HG02885 (cell line): ENCODE measurements around the gene SPATA6.
"Not testable (repeated sequence)": the region's sequence is repeated elsewhere in the genome, so short reads cannot be mapped to it uniquely, and the experiment has no call there.

Experiments used
- ATAC-seq: cut with Tn5 transposase; IDR thresholded peaks from one replicate; pipeline ENCODE4 v1.9.1; 2021; ENCODE audit warnings: mild to moderate bottlenecking; ENCODE audit not compliant: unreplicated experiment, poor library complexity

The SPATA6 gene

DNA sequence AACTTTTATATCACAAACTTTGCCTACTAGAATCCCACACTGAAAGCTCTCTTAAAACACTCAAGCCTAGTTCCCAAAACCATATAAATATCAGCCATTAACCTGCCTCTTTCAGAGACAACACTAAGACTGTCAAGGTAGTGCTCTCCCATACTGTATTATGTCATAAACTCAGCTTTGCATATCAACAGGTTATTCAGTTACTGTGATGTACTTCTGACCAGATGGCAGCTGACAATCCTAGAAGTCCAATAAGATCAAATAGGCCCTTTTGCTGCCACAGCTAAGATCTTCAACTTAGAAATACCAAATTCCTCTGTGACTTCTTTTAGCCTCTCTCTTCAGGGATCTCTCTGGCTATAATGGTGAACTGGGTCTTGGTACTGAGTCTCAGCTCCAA, 97.2 kb downstream of the SPATA6 start:
- ATAC-seq: no peak

DNA sequence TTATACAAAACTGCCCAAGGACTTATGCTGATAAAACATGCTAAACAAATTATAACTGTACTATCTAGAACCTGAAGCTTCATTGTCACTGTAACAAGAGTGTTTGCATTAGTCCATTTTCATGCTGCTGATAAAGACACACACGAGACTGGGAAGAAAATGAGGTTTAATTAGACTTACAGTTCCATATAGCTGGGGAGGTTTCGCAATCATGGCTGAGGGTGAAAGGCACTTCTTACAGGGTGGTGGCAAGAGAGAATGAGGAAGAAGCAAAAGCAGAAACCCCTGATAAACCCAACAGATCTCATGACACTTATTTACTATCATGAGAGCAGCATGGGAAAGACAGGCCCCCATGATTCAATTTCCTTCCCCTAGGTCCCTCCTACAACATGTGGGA, 100.4 kb downstream of the SPATA6 start:
- ATAC-seq: no peak

DNA sequence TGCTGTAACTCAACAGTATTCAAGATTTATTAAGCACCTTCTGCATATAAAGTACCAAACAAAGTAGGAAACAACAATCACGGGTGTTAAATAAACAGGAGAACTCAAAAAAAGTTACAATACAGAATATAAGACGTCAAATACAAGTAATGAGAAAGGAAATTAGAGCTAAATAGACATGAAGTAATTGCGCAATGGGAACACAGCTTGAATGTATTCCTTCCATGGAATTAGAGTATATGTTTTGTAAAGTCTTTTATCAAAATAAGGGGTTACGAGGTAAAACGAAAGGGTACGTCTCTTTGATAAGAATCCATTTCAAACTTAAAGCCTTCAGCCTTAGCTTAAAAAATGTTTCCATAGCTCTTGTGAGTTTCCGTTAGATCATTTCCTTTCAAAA, 109.1 kb downstream of the SPATA6 start:
- no peak for ATAC-seq

DNA sequence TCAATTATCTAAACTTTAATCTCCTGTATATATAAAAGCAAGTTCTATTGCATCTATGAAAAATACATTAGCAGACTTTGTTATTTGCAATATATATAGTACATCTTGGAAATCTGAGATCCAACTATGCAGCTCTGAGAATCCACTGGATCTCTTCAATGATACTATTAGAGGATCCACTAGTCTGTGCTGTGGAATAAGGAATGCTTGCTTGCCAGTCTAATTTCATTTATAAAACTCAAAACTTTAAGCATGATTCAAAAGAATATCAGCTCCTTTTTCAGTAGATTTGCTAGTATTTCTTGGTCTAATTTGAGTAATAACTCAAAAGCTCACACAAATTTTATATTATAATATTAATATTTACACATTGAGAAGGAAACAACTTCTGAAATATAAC, 115.1 kb downstream of the SPATA6 start:
- no peak for ATAC-seq

DNA sequence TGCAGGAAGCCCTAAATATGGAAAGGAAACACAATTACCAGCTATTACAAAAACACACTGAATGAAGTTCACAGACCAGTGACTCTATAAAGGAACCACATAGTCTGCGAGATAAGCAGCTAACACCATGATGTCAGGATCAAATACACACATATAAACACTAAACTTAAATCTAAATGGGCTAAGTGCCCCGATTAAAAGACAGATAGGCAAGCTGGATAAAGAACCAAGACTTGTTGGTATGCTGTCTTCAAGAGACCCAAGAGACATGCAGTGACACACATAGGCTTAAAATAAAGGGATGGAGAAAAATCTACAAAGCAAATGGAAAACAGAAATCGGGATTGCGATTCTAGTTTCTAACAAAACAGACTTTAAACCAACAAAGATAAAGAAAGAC, 127.6 kb downstream of the SPATA6 start:
- no peak for ATAC-seq

DNA sequence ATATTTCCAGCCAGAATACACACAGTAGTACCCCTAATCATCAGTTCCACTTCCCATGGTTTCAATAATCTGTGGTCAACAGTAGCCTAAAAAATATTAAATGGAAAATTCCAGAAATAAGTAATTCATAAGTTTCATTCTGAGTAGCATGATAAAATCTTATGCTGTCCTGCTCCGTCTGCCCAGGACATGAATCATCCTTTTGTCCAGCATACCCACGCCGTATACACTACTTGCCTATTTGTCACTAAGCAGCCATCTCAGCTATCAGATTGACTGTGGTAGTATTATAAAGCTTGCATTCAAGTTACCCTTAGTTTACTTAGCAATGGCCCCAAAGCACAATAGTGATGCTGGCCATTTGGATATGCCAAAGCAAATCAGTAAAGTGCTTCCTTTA, 130.8 kb downstream of the SPATA6 start:
- no peak for ATAC-seq

DNA sequence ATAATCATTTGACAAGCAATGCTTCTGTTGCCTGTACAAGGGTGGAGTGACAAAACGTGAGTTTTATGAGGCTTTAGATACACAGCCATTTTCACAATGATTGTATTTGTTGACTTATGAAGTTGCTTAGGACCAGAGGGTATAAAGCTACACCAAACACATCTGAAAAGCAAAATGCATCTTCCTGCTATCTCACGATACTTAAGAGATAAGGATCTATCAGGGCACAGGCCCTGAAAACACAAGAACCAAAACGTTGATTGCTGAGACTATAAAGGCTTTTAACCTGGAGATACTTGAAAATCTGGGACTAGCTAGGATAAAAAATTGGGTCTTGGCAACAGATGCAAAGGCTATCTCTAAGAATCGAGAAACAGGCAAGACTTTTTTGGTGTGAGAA, 133.7 kb downstream of the SPATA6 start:
- ATAC-seq: no peak

DNA sequence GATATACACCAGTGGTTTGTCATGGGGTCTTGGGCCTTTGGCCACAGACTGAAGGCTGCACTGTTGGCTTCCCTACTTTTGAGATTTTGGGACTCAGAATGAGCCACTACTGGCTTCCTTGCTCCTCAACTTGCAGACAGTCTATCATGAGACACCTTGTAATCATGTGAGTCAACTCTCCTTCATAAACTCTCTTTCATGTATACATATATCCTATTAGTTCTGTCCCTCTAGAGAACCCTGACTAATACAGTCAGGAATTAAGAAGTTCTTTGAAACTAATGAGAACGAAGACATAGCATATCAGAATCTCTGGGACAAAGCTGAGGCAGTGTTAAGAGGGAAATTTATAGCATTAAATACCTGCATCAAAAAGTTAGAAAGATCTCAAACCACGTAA, 138.7 kb downstream of the SPATA6 start:
- ATAC-seq: no peak

DNA sequence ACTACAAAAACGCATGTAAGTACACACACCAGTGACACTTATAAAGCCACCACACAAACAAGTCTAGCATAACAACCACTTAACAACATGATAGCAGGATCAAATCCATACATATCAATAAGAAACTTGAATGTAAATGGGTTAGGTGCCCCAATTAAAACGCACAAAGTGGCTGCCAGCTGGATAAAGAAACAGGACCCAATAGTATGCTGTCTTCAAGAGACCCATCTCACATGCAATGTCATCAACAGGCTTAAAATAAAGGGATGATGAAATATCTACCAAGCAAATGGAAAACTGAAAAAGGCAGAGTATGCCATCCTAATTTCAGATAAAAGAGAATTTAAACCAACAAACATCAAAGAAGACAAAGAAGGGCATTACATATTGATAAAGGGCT, 139.9 kb downstream of the SPATA6 start:
- ATAC-seq: no peak

DNA sequence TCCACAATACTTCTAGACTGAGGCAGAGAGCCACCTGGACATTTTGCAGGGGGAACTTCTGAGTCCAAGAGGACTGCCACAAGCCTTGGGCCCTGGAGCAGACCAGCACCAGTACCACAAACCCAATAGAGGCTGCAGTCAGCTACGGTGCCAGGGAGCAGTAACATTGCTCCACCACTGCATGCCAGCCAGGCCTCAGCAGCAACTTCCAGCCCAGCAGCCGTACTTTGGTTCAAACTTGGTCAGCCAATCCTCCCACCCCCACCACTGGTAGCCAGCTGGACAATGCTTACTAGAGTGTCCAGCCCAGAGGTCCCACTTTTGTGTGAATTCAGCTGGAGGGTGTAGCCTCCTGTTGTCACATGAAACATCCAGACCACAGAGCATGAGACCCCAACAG, 142.1 kb downstream of the SPATA6 start:
- ATAC-seq: no peak

DNA sequence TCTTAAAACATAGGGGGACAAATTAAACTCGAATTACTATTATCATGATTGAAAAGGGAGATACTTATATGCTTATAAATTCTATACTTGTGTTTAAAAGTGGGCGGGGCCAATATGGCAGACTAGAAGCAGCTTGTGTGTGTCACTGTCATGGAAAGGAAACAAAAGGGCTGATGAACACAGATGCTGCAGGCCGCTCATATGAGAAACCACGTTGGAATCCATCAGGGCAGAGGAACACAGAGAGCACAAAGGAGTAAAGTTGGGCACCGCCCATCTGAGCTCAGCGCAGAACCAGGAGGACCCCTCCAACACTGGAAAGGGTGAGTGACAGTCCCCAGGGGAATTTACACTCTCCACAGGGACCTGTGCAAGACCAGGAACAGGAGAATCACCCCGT, 142.5 kb downstream of the SPATA6 start:
- ATAC-seq: no peak

DNA sequence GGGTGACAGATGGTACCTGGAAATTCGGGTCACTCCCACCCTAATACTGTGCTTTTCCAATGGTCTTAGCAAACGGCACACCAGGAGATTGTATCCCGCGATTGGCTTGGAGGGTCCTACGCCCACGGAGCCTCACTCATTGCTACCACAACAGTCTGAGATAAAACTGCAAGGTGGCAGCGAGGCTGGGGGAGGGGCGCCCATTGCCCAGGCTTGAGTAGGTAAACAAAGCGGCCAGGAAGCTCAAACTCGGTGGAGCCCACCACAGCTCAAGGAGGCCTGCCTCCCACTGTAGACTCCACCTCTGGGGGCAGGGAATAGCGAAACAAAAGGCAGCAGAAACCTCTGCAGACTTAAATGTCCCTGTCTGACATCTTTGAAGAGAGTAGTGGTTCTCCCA, 160.2 kb downstream of the SPATA6 start:
- not testable (repeated sequence) for ATAC-seq

DNA sequence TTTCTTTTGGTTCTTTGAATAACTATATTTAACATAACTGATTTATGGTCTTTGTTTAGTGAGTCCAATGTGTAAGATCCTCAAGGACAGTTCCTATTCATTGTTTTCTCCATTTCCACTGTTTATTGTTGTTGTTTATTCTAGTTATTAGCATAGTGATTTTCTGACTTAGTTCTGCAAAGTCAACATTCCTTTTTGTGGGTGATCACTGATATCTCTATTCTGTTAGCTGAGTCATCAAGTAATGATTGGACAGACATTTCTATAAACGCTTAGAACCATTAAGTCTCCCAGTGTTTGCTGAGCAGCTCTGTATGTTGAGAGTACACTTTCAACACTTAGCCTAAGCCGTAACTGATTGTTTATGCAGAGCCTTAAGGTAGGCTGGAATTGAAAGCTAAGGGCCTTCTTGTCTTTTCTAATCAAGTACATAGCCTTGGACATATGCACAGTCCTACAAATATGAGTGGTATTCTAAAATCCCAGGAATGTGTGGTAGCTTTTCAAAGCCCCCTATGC, 162.4 kb downstream of the SPATA6 start:
- ATAC-seq: no peak

DNA sequence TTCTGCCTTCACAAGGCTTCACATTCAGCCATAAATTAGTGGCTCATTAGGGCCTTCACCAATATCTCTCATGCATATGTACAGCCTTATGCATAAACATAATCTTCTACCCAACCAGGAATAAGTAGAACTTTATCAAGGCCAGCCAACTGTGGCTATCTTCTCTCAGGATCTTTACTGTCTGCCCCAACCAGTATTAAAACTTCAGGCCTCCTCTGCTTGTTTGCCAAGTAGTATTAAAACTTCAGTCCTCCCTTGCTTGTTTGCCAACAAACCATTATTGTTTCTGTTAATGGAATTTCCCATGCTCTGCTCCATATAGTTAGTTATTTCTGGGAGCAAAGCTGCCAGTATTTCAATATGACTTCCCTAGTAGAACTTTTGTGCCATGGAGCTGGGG, 169.4 kb downstream of the SPATA6 start:
- ATAC-seq: no peak

DNA sequence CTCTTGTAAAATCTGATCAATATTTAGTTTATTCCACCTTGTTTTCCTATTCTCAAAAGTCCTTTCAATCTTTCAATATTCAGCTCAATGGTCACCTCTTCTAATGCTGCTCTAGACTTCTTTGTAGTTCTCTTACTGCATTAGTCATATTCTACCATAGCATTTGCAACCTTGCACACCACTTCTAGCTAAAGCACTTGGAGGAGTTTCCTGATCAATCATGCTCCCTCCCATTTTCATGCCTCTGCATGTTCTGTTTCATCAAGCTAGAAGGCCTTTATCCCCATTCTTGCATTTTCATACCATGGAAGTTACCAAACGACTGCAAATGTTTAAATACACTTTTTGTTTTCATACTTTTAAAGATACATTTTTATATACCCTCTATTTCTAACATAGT, 177.3 kb downstream of the SPATA6 start:
- no peak for ATAC-seq

DNA sequence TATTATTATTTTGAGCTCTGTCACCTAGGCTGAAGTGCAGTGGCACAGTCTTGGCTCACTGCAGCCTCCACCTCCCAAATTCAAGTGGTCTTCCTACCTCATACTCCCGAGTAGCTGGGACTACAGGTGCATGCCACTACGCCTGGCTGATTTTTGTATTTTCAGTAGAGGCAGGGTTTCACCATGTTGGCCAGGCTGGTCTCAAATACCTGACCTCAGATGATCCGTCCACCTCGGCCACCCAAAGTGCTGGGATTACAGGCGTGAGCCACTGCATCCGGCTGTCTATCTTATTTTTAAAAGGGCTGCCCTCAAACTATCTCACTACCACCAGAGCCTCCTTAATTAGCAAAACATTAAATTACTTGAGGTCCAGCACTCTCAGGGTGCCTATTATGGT, 177.9 kb downstream of the SPATA6 start:
- not testable (repeated sequence) for ATAC-seq

DNA sequence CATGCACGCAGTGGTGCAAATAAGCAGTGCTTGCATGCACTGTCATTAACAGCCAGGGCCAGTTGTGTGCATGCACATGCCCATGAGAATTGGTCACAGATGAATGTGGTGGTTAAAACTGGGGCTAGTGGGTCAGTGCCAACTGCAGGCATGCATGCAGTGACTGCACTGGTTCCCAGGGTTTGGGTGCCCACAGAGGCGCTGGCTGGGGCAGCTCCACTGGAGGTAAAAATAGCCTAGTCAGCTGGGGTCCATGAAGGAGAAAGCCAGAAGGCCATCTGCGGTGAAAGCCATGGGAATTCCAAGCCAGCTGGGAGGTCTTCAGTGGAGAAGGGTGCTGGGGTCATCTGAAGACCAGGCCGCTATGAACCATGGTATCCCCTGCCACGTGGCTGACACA, 179.3 kb downstream of the SPATA6 start:
- no peak for ATAC-seq

DNA sequence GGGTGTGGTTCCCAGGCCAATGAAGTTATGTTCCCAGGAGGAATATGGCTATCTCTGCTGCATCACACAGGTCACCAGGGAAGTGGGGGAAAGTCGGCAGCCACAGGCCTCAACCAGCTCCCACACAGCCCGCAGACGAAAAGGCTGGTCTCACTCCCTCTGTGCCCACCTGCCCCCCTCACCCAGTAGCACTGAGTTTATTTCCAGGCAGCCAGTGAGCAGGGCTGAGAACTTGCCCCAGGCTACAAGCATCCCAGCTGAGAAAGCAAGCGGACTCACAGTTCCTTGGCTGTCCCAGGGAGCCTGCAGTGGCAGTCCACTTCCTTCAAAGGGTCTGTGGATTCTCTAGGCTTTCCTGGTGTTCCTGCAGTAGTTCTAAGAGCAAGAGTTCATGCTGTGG, 180.6 kb downstream of the SPATA6 start:
- no peak for ATAC-seq

DNA sequence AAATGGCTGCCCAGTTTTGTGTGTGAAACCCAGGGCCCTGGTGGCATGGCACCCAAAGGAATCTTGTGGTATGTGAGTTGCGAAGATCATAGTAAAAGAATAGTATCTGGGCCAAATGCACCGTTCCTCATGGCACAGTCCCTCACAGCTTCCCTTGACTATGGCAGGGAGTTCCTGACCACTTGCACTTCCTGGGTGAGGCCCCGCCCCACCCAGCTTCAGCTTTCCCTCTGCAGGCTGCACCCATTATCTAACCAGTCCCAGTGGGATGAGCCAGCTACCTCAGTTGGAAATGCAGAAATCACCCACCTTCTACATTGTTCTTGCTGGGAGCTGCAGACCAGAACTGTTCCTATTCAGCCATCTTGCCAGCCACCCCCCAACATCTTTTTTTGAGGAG, 186.5 kb downstream of the SPATA6 start:
- ATAC-seq: no peak

DNA sequence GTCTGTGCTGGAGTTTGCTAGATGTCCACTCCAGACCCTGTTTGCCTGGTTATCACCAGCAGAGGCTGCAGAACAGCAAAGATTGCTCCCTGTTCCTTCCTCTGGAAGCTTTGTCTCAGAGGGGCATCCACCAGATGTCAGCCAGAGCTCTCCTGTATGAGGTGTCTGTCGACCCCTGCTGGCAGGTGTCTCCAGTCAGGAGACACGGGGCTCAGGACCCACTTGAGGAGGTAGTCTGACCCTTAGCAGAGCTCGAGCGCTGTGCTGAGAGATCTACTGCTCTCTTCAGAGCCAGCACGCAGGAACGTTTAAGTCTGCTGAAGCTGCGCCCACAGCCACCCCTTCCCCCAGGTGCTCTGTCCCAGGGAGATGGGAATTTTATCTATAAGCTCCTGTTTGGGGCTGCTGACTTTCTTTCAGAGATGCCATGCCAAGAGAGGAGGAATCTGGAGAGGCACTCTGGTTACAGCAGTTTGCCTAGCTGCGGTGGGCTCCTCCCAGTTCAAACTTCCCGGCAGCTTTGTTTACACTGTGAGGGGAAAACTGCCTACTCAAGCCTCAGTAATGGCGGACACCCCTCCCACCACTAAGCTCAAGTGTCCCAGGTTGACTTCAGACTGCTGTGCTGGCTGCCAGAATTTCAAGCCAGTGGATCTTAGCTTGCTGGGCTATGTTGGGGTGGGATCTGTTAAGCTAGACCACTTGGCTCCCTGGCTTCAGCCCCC, 187.1 kb downstream of the SPATA6 start:
- not testable (repeated sequence) for ATAC-seq

DNA sequence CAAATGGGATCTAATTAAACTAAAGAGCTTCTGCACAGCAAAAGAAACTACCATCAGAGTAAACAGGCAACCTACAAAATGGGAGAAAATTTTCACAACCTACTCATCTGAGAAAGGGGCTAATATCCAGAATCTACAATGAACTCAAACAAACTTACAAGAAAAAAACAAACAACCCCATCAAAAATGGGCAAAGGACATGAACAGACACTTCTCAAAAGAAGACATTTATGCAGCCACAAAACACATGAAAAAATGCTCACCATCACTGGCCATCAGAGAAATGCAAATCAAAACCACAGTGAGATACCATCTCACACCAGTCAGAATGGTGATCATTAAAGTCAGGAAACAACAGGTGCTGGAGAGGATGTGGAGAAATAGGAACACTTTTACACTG, 189.7 kb downstream of the SPATA6 start:
- ATAC-seq: not testable (repeated sequence)

DNA sequence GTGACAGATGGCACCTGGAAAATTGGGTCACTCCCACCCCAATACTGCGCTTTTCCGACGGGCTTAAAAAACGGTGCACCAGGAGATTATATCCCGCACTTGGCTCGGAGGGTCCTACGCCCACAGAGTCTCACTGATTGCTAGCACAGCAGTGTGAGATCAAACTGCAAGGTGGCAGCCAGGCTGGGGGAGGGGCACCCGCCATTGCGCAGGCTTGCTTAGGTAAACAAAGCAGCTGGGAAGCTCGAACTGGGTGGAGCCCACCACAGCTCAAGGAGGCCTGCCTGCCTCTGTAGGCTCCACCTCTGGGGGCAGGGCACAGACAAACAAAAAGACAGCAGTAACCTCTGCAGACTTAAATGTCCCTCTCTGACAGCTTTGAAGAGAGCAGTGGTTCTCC, 194.6 kb downstream of the SPATA6 start:
- not testable (repeated sequence) for ATAC-seq
